Adrenal gland (tissue), 5 donors: Measurements from ENCODE around the gene PLA2G4B.

Experiments used
- POLR2A ChIP-seq, 2 donors: fragments of 450-650 bp; IDR thresholded peaks; one replicate each; pipeline ENCODE4 v1.6.1; 2017; ENCODE audit warnings: antibody characterized with exemption in 2 of 2, mild to moderate bottlenecking in 2 of 2, moderate library complexity in 1 of 2
- TF ChIP-seq, protein P1 (sequence below), 6 experiments: fragments of 450-650 bp in 4 of 6; fragments of 200-600 bp in 2 of 6; sonication (generic) in 1 of 6; IDR thresholded peaks; 1 replicate in 5 of 6; 2 replicates in 1 of 6; pipeline versions ENCODE4 v1.5.1 to v1.8.0; 2016 to 2021; ENCODE audit warnings: antibody characterized with exemption in 6 of 6, mild to moderate bottlenecking in 2 of 6, moderate library complexity in 1 of 6
- donor health status: DM: no; HTN: no; CAD: no.

GRCh38 chr15:41851755-41852370, 13.2 kb downstream of the PLA2G4B start:
- TF ChIP-seq, protein P1, sequence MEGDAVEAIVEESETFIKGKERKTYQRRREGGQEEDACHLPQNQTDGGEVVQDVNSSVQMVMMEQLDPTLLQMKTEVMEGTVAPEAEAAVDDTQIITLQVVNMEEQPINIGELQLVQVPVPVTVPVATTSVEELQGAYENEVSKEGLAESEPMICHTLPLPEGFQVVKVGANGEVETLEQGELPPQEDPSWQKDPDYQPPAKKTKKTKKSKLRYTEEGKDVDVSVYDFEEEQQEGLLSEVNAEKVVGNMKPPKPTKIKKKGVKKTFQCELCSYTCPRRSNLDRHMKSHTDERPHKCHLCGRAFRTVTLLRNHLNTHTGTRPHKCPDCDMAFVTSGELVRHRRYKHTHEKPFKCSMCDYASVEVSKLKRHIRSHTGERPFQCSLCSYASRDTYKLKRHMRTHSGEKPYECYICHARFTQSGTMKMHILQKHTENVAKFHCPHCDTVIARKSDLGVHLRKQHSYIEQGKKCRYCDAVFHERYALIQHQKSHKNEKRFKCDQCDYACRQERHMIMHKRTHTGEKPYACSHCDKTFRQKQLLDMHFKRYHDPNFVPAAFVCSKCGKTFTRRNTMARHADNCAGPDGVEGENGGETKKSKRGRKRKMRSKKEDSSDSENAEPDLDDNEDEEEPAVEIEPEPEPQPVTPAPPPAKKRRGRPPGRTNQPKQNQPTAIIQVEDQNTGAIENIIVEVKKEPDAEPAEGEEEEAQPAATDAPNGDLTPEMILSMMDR (IDR thresholded peaks at IDR 0.05), result no peak
- TF ChIP-seq POLR2A (IDR thresholded peaks at IDR 0.05), result no peak
